PFSK-1 (cell line): Measurements from ENCODE around the gene SLC35F1.

Experiments
- FOXP2 ChIP-seq: optimal IDR thresholded peaks from 2 replicates; pipeline ENCODE3; 2011; ENCODE audit warnings: borderline replicate concordance, control low read depth, inconsistent platforms; ENCODE audit not compliant: insufficient read depth; ENCODE audit errors: extremely low read length, extremely low read depth
- POLR2AphosphoS5 ChIP-seq: IDR thresholded peaks from 2 replicates; pipeline ENCODE4 v1.6.1; 2012; ENCODE audit warnings: low read depth, mild to moderate bottlenecking, control low read depth, low read length, moderate library complexity
- SIN3A ChIP-seq: IDR thresholded peaks from 2 replicates; pipeline ENCODE4 v1.6.1; 2012; ENCODE audit warnings: mild to moderate bottlenecking, low read length, moderate library complexity, borderline replicate concordance; ENCODE audit not compliant: insufficient read depth
- TAF1 ChIP-seq: IDR thresholded peaks from 2 replicates; pipeline ENCODE4 v1.6.1; 2012; ENCODE audit warnings: low read length, control low read depth, borderline replicate concordance; ENCODE audit not compliant: insufficient read depth
- TF ChIP-seq, protein P1 (sequence below), 2 experiments: IDR thresholded peaks; 2 replicates each; pipeline versions ENCODE4 v1.6.1 to v1.8.0; 2011 to 2012; ENCODE audit warnings: low read depth in 2 of 2, low read length in 2 of 2, control low read depth in 1 of 2, inconsistent platforms in 1 of 2, mild to moderate bottlenecking in 1 of 2, moderate library complexity in 1 of 2; ENCODE audit not compliant: insufficient read depth in 1 of 2

Gene SLC35F1

DNA sequence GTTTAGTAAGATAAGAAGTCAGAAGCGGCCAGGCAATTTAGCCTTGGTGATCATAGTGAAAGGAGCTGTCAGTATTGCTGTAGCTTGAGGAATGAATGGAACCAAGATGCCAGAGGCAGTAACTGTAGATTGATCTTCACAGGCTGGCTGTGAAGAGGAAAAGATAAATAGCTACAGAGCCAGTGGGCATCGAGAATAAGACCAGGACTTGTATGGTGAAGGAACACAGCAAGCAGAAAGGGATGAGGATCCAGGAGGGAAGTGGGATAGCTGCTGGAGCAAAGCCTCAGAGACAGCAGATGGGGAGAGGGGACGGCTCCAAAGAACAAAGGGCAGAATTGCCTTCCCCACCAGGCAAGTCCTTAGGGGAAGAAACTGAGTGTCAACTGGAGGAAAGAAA lies 346.7 kb downstream of the SLC35F1 start:
- TF ChIP-seq TAF1: no peak
- no peak for TF ChIP-seq FOXP2

DNA sequence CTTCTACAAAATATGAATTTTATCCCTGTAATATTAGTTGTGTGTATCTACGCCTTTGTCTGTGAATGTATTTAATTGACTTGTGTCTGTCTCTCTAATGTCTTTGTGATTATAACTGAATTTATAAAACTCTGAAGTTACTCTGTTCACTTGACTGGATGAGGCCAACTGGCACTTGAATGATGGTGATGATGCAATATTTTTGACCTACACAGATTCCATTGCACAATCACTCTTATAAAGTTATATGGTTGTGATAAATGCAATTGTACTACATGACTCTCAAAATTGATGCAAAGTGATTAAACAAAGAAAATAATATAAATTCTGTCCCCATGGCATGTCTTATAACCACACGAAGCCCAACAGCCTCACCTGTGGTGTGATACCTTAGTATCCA lies 353.8 kb downstream of the SLC35F1 start:
- TF ChIP-seq TAF1 (no peak), SIN3A (no peak), FOXP2 (no peak), POLR2AphosphoS5 (no peak)

DNA sequence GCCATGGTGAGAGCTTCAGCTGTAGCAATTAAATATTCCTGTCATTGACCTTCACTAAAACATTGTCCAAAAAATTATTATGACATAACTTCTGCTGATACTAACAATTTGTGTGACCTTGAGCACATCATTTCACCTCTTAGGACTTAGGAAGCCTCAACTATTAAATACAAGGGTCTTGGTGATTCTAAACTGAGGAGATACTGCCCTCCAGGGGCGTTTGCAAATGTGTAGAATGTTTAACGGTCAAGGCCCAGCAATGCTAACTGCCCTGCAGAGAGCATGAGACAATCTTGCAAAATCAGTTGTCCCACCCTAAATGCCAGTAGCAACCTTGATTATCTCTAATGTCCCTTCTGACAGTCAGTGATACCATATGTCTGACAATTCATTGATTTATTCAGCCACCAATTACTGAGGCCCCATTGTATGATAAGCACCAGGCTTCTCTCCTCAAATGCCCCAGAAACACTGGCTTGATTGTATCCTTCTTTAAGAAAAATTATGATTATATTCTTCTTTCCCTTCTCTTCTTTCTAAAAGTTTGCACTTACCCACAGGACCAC lies 356.9 kb downstream of the SLC35F1 start:
- TF ChIP-seq TAF1 (no peak), POLR2AphosphoS5 (no peak), SIN3A (no peak), FOXP2 (no peak)
- TF ChIP-seq, protein P1, sequence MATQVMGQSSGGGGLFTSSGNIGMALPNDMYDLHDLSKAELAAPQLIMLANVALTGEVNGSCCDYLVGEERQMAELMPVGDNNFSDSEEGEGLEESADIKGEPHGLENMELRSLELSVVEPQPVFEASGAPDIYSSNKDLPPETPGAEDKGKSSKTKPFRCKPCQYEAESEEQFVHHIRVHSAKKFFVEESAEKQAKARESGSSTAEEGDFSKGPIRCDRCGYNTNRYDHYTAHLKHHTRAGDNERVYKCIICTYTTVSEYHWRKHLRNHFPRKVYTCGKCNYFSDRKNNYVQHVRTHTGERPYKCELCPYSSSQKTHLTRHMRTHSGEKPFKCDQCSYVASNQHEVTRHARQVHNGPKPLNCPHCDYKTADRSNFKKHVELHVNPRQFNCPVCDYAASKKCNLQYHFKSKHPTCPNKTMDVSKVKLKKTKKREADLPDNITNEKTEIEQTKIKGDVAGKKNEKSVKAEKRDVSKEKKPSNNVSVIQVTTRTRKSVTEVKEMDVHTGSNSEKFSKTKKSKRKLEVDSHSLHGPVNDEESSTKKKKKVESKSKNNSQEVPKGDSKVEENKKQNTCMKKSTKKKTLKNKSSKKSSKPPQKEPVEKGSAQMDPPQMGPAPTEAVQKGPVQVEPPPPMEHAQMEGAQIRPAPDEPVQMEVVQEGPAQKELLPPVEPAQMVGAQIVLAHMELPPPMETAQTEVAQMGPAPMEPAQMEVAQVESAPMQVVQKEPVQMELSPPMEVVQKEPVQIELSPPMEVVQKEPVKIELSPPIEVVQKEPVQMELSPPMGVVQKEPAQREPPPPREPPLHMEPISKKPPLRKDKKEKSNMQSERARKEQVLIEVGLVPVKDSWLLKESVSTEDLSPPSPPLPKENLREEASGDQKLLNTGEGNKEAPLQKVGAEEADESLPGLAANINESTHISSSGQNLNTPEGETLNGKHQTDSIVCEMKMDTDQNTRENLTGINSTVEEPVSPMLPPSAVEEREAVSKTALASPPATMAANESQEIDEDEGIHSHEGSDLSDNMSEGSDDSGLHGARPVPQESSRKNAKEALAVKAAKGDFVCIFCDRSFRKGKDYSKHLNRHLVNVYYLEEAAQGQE (IDR thresholded peaks at IDR 0.05; ENCODE audit: insufficient read depth in 1 of 2, low read depth in 2 of 2, low read length in 2 of 2): no peak

DNA sequence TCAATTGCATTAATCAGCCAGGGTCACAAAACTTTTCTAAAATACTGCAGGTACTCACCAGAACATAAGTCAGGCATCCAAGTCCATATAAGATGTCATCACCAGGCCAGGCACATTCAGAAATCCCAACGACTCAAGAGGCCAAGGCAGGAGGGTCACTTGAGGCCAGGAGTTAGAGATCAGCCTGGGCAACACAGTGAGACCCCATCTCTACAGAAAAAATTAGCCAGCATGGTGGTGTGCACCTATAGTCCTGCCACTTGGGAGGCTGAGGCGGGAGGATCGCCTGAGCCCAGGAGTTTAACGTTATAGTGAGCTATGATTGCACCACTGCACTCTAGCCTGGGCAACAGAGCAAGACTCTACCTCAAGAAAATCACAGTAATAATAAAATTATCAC lies 362.6 kb downstream of the SLC35F1 start:
- TF ChIP-seq FOXP2: no peak
- TF ChIP-seq, protein P1 (IDR thresholded peaks at IDR 0.05; ENCODE audit: insufficient read depth in 1 of 2, low read depth in 2 of 2, low read length in 2 of 2): no peak
- no peak for TF ChIP-seq POLR2AphosphoS5
- no peak for TF ChIP-seq TAF1
- TF ChIP-seq SIN3A: no peak

DNA sequence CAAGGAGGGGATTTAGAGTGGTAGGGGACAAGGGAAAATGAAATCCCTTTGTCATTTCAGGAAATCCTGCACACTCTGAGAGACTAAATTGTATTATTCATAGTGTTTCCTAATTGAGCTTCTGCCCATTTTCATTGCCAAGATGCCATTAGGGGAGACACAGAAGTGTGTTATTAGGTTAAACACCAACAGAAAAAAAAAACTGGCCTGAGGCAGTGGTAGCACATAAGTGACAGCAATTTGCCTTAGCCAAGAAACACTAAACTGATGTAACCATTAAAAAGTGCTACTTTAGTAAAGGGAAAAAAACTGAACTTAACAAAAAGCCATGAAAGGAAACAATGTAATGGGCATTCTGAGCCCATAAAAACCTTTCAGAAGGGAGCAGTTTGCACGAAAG lies 370.6 kb downstream of the SLC35F1 start:
- TF ChIP-seq POLR2AphosphoS5 (no peak), FOXP2 (no peak), SIN3A (no peak), TAF1 (no peak)
- TF ChIP-seq, protein P1 (IDR thresholded peaks at IDR 0.05; ENCODE audit: insufficient read depth in 1 of 2, low read depth in 2 of 2, low read length in 2 of 2): no peak

DNA sequence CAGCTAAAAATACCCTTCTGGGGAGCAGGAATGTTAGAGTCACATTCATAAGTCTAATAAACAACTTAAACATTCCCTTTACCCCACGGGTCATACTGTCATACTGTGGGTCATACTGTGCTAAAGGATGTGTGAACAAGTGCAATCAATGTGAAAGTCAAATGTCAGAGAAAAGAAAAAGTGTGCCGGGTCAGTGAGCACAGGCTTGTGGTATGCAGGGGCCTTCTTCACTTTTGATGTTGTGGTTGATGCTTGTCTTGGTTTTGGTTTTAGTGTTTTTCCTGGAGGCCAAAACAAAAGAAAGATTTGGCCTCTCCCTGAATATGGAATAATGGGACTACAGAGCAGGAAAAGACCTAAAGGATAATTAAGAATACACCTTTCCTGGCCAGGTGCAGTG lies 373.1 kb downstream of the SLC35F1 start:
- TF ChIP-seq SIN3A: no peak
- TF ChIP-seq POLR2AphosphoS5: no peak
- TF ChIP-seq TAF1: no peak
- TF ChIP-seq, protein P1 (IDR thresholded peaks at IDR 0.05; ENCODE audit: insufficient read depth in 1 of 2, low read depth in 2 of 2, low read length in 2 of 2): no peak
- TF ChIP-seq FOXP2: no peak
